ENCODE results near the gene CRHR1.

DNA sequence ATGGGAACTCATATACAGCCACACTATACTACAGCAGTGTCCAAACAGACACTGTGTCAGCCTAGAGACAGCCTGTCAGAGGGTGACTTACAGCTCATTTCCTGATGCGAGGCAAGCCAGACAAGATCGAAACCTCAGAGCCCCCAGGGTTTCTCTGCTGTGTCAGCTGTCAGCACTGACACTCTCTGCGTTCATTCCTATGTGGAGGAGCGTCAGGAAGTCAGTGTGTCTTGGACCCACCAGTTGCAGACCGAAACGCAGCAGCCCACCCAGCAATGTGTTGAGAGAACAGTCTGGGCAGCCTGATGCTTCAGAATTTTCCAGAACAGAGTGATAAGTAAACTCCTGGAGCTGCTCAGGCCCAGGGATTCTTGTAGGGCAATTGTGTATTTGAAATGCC is 89.6 kb downstream of the CRHR1 start:
- TF ChIP-seq, protein P1, sequence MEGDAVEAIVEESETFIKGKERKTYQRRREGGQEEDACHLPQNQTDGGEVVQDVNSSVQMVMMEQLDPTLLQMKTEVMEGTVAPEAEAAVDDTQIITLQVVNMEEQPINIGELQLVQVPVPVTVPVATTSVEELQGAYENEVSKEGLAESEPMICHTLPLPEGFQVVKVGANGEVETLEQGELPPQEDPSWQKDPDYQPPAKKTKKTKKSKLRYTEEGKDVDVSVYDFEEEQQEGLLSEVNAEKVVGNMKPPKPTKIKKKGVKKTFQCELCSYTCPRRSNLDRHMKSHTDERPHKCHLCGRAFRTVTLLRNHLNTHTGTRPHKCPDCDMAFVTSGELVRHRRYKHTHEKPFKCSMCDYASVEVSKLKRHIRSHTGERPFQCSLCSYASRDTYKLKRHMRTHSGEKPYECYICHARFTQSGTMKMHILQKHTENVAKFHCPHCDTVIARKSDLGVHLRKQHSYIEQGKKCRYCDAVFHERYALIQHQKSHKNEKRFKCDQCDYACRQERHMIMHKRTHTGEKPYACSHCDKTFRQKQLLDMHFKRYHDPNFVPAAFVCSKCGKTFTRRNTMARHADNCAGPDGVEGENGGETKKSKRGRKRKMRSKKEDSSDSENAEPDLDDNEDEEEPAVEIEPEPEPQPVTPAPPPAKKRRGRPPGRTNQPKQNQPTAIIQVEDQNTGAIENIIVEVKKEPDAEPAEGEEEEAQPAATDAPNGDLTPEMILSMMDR (conservative IDR thresholded peaks at IDR 0.05 in 1 of 2, IDR thresholded peaks at IDR 0.05 in 1 of 2; ENCODE audit: extremely low read depth in 1 of 2, insufficient read depth in 1 of 2, low read depth in 1 of 2, low read length in 2 of 2) = no peak
- TF ChIP-seq EZH2 (IDR thresholded peaks at IDR 0.05; ENCODE audit: borderline replicate concordance, low read length) = no peak

Measured in mammary epithelial cell (primary cell).